ENCODE results near the gene ATOSB.

DNA sequence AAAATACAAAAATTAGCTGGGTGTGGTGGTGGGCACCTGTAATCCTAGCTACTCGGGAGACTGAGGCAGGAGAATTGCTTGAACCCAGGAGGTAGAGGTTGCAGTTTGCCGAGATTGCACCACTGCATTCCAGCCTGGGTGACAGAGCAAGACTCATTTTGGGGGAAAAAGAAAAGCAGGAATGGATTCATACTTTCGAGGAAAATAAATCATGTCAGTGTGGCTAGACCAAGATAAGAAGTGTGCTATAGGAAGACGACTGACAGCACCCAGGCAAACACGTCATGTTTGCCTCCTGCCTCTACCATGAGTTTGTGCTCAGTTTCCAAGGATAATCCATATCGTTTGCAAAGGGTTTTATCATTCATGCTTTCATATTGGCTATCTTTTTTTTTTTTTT, 19.3 kb upstream of the ATOSB start:
- TF ChIP-seq, protein P1, sequence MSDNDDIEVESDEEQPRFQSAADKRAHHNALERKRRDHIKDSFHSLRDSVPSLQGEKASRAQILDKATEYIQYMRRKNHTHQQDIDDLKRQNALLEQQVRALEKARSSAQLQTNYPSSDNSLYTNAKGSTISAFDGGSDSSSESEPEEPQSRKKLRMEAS (IDR thresholded peaks at IDR 0.05) = no peak
- TF ChIP-seq, protein P2, sequence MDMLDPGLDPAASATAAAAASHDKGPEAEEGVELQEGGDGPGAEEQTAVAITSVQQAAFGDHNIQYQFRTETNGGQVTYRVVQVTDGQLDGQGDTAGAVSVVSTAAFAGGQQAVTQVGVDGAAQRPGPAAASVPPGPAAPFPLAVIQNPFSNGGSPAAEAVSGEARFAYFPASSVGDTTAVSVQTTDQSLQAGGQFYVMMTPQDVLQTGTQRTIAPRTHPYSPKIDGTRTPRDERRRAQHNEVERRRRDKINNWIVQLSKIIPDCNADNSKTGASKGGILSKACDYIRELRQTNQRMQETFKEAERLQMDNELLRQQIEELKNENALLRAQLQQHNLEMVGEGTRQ (IDR thresholded peaks at IDR 0.05; ENCODE audit: low read length) = no peak
- TF ChIP-seq CBX8 (IDR thresholded peaks at IDR 0.05; ENCODE audit: borderline replicate concordance, low read depth, low read length) = no peak
- TF ChIP-seq POLR2A (IDR thresholded peaks at IDR 0.05; ENCODE audit: control extremely low read depth in 1 of 2, low read depth in 2 of 2, low read length in 2 of 2) = no peak
- TF ChIP-seq, protein P3, sequence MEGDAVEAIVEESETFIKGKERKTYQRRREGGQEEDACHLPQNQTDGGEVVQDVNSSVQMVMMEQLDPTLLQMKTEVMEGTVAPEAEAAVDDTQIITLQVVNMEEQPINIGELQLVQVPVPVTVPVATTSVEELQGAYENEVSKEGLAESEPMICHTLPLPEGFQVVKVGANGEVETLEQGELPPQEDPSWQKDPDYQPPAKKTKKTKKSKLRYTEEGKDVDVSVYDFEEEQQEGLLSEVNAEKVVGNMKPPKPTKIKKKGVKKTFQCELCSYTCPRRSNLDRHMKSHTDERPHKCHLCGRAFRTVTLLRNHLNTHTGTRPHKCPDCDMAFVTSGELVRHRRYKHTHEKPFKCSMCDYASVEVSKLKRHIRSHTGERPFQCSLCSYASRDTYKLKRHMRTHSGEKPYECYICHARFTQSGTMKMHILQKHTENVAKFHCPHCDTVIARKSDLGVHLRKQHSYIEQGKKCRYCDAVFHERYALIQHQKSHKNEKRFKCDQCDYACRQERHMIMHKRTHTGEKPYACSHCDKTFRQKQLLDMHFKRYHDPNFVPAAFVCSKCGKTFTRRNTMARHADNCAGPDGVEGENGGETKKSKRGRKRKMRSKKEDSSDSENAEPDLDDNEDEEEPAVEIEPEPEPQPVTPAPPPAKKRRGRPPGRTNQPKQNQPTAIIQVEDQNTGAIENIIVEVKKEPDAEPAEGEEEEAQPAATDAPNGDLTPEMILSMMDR (IDR thresholded peaks at IDR 0.05; ENCODE audit: control extremely low read depth in 1 of 3, insufficient read depth in 1 of 3, low read depth in 1 of 3, low read length in 3 of 3) = no peak
- TF ChIP-seq SP2 (IDR thresholded peaks at IDR 0.05; ENCODE audit: low read length) = no peak
- no peak for TF ChIP-seq CEBPB (IDR thresholded peaks at IDR 0.05; ENCODE audit: low read depth, low read length)
- no peak for TF ChIP-seq TAF7 (optimal IDR thresholded peaks at IDR 0.05; ENCODE audit: borderline replicate concordance, low read depth, low read length)
- TF ChIP-seq, protein P4, sequence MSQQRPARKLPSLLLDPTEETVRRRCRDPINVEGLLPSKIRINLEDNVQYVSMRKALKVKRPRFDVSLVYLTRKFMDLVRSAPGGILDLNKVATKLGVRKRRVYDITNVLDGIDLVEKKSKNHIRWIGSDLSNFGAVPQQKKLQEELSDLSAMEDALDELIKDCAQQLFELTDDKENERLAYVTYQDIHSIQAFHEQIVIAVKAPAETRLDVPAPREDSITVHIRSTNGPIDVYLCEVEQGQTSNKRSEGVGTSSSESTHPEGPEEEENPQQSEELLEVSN (IDR thresholded peaks at IDR 0.05) = no peak
- no peak for TF ChIP-seq CHD2 (IDR thresholded peaks at IDR 0.05; ENCODE audit: low read length)
- TF ChIP-seq EZH2 (IDR thresholded peaks at IDR 0.05; ENCODE audit: low read depth, low read length, severe bottlenecking) = no peak
- TF ChIP-seq KDM4A (IDR thresholded peaks at IDR 0.05; ENCODE audit: low read depth, low read length, severe bottlenecking) = no peak
- no peak for TF ChIP-seq BCL11A (IDR thresholded peaks at IDR 0.05; ENCODE audit: low read depth in 2 of 2, low read length in 2 of 2)

Data from H1 (cell line).